Left lung (tissue), 10 donors: ENCODE measurements around the gene SEL1L2. TPM values are rescaled to one million over a fixed set of nuclear protein-coding genes. Genes with fewer than 3 reads are reported as not detected.
A peak's percentile ranks its signal among the peaks of the same experiment; 100 is the strongest.

ENCODE experiments used
- ATAC-seq: fragments of 200-7000 bp; cut with Tn5 transposase; one replicate; pipeline ENCODE4 v1.9.1; 2020; ENCODE audit warnings: moderate library complexity
- DNase-seq, 4 donors: peaks; one replicate each; pipeline ENCODE4 v3.0.0-alpha.2; 2013 to 2020
- H3K27ac ChIP-seq, 2 donors: fragments of 200-600 bp; sonication (generic) in 1 of 2; one replicate each; pipeline versions ENCODE4 v1.5.0 to v1.8.0; 2020 to 2021
- H3K27me3 ChIP-seq, 2 donors: fragments of 200-600 bp; sonication (generic) in 1 of 2; one replicate each; pipeline versions ENCODE4 v1.5.0 to v1.8.0; 2020 to 2021
- H3K36me3 ChIP-seq, 2 donors: fragments of 200-600 bp; sonication (generic) in 1 of 2; one replicate each; pipeline versions ENCODE4 v1.5.0 to v1.8.0; 2020 to 2021
- H3K4me1 ChIP-seq, 2 donors: fragments of 200-600 bp; one replicate each; pipeline ENCODE4 v1.8.0; 2021
- H3K4me3 ChIP-seq, 2 donors: fragments of 200-600 bp; sonication (generic) in 1 of 2; one replicate each; pipeline versions ENCODE4 v1.5.0 to v1.8.0; 2020 to 2021; ENCODE audit warnings: mild to moderate bottlenecking in 1 of 2
- H3K9me3 ChIP-seq, 2 donors: fragments of 200-600 bp; sonication (generic) in 1 of 2; one replicate each; pipeline versions ENCODE4 v1.5.0 to v1.8.0; 2020 to 2021
- intact Hi-C, 2 donors: fragments of 100-400 bp; cut with DNase I; formaldehyde crosslinking; loops; one replicate each; pipeline versions ENCODE4 v1.11.2 to v1.14.2; 2022
- polyA plus RNA-seq, 6 donors: library from polyadenylated mRNA; unstranded; fragments of 120-200 nt; gene quantifications; one replicate each; pipeline ENCODE4 v1.2.1, GENCODE V29; 2013; ENCODE audit not compliant: insufficient read length in 6 of 6
- total RNA-seq, 2 donors: library from RNA; stranded (reverse); fragmentation: NEBNext Ultra II Directional; extraction: Animal tissue kit (Norgen Biotek cat#: 25700); gene quantifications; one replicate each; pipeline ENCODE4 v1.2.1, GENCODE V29; 2021
- TF ChIP-seq, protein P1 (sequence below), 2 donors: fragments of 200-600 bp; sonication (generic) in 1 of 2; IDR thresholded peaks; one replicate each; pipeline versions ENCODE4 v1.5.0 to v1.8.0; 2021; ENCODE audit warnings: antibody characterized with exemption in 2 of 2
- donor health status: DM: no; HTN: yes; CAD: no.
- donor health status: DM: no; HTN: no; CAD: no.

SEL1L2 gene
- total and polyA plus RNA-seq, 8 donors = not detected

DNA sequence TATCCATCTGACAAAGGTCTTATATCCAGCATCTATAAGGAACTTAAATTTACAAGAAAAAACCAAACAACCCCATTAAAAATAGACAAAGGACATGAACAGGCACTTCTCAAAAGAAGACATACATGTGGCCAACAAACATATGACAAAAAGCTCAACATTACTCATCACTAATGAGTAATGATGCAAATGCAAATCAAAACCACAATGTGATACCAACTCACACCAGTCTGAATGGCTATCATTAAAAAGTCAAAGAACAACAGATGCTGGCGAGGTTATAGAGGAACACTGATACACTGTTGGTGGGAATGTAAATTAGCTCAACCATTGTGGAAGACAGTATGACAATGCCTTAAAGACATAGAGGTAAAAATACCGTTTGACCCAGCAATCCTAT is 18.8 kb upstream of the SEL1L2 start:
- H3K27me3 ChIP-seq = no peaks in the 10 kb centered on the region
- ATAC-seq (no peak), DNase-seq (no peak)
- TF ChIP-seq, protein P1, sequence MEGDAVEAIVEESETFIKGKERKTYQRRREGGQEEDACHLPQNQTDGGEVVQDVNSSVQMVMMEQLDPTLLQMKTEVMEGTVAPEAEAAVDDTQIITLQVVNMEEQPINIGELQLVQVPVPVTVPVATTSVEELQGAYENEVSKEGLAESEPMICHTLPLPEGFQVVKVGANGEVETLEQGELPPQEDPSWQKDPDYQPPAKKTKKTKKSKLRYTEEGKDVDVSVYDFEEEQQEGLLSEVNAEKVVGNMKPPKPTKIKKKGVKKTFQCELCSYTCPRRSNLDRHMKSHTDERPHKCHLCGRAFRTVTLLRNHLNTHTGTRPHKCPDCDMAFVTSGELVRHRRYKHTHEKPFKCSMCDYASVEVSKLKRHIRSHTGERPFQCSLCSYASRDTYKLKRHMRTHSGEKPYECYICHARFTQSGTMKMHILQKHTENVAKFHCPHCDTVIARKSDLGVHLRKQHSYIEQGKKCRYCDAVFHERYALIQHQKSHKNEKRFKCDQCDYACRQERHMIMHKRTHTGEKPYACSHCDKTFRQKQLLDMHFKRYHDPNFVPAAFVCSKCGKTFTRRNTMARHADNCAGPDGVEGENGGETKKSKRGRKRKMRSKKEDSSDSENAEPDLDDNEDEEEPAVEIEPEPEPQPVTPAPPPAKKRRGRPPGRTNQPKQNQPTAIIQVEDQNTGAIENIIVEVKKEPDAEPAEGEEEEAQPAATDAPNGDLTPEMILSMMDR (IDR thresholded peaks at IDR 0.05) = no peak
- intact Hi-C loops = no loop called here
- H3K36me3 ChIP-seq = no peaks in the 10 kb centered on the region
- H3K4me3 ChIP-seq = no peak overlapping the region
- no peak overlapping the region for H3K27ac ChIP-seq
- no peaks in the 10 kb centered on the region for H3K4me1 ChIP-seq
- peaks cover 0 to 18% of the 10 kb centered on the region in 2 donors for H3K9me3 ChIP-seq

DNA sequence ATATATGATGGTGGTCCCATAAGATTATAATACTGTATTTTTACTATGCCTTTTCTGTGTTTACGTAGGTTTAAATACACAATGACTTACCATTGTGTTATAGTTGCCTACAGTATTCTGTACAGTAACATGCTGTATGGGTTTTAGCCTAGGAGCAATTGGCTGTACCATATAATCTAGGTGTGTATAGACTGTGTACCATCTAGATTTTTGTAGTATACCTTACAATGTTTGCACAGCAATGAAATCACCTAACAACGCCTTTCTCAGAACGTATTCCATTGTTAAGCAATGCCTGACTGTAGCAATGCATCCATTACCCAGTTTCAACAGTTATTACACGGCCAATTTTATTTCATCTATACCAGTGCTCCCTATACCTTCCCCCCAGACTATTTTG is 15.6 kb upstream of the SEL1L2 start:
- ATAC-seq = no peak
- DNase-seq = no peak
- H3K27ac ChIP-seq = no peak overlapping the region
- no peak overlapping the region for H3K4me3 ChIP-seq
- no peaks in the 10 kb centered on the region for H3K27me3 ChIP-seq
- H3K9me3 ChIP-seq = no peaks in the 10 kb centered on the region
- intact Hi-C loops = no loop called here
- TF ChIP-seq, protein P1 (IDR thresholded peaks at IDR 0.05) = no peak
- no peaks in the 10 kb centered on the region for H3K4me1 ChIP-seq
- no peaks in the 10 kb centered on the region for H3K36me3 ChIP-seq

GRCh38 chr20:14000917-14001316 is 10.5 kb upstream of the SEL1L2 start:
- Histone ChIP-seq H3K4me1 (peaks cover 0 to 2% of the 10 kb centered on the region in 2 donors), H3K9me3 (no peaks in the 10 kb centered on the region), H3K36me3 (no peaks in the 10 kb centered on the region), H3K4me3 (no peak overlapping the region), H3K27me3 (peaks cover 0 to 19% of the 10 kb centered on the region in 2 donors), H3K27ac (no peak overlapping the region)
- intact Hi-C loops = no loop called here
- no peak for DNase-seq
- TF ChIP-seq, protein P1 (IDR thresholded peaks at IDR 0.05) = no peak
- ATAC-seq = no peak

DNA sequence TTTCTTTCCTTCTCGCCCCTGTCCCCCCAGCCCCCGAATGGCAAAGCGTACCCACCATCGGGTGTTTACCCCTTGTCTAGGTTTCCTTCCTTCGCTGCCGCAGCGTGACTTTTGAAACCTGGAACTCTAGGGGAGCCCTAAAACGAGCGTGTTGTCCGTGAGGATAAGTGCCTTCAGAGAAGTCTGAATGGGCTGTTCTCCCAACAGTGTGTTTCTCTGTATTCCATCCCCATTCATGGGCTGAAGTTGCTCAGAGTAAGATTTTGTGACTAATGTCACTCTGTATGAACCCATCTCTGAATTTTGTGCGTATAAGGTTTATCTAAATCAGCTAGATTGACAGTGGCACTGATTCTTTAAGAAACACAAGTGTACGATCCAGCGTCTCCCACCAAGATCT is 5.9 kb upstream of the SEL1L2 start:
- Histone ChIP-seq H3K36me3 (no peaks in the 10 kb centered on the region), H3K4me3 (peak overlapping the region; percentile 57 to 58), H3K27me3 (peaks cover 0 to 31% of the 10 kb centered on the region in 2 donors), H3K9me3 (peaks cover 0 to 25% of the 10 kb centered on the region in 2 donors), H3K27ac (no peak overlapping the region), H3K4me1 (peaks cover 0 to 5% of the 10 kb centered on the region in 2 donors)
- ATAC-seq (peak; percentile 3), DNase-seq (peak in 1 of 4 donors; percentile 3)
- intact Hi-C loops = no loop called here
- TF ChIP-seq, protein P1 (IDR thresholded peaks at IDR 0.05) = no peak

- Histone ChIP-seq H3K27ac (peak overlapping the region; percentile 8 to 29), H3K36me3 (no peaks in the 10 kb centered on the region), H3K27me3 (peaks cover 0 to 31% of the 10 kb centered on the region in 2 donors), H3K4me3 (peak overlapping the region; percentile 57 to 58), H3K9me3 (peaks cover 0 to 25% of the 10 kb centered on the region in 2 donors), H3K4me1 (peaks cover 0 to 5% of the 10 kb centered on the region in 2 donors)
- DNase-seq (peak in 3 of 4 donors; percentile 43 to 85 (median 61)), ATAC-seq (peak; percentile 66)
- TF ChIP-seq, protein P1 (IDR thresholded peaks at IDR 0.05) = no peak
- intact Hi-C loops = no loop called here
Observed at GRCh38 chr20:13995841-13996240, 5.4 kb upstream of the SEL1L2 start.
